ENCODE results near the gene PTGES2. TPM values are rescaled to one million over a fixed set of nuclear protein-coding genes. Genes with fewer than 3 reads are reported as not detected.

The PTGES2 gene
- total and polyA plus RNA-seq, 9 of the 15 experiments (the other 6 are each of a cell fraction or from before 2014, with no cell fraction given), result 2.4 to 196 (median 90.1) TPM

- TF ChIP-seq RBFOX2 (IDR thresholded peaks at IDR 0.05; ENCODE audit: low read depth, low read length) (peak; percentile 88), L3MBTL2 (IDR thresholded peaks at IDR 0.05) (peak; percentile 86), ZNF354B (CRISPR knock-in tag; IDR thresholded peaks at IDR 0.05) (no peak), MECOM (CRISPR knock-in tag; IDR thresholded peaks at IDR 0.05) (no peak), ZEB2 (IDR thresholded peaks at IDR 0.05) (no peak), ZNF280A (IDR thresholded peaks at IDR 0.05; ENCODE audit: low read depth, partially characterized antibody) (no peak), NFE2 (IDR thresholded peaks at IDR 0.05; ENCODE audit: low read depth) (peak; percentile 95), TAF1 (IDR thresholded peaks at IDR 0.05; ENCODE audit: control insufficient read depth, extremely low read depth, insufficient read depth, low read length, severe bottlenecking) (peak; percentile 46), NRF1 (conservative IDR thresholded peaks at IDR 0.05 in 1 of 2, IDR thresholded peaks at IDR 0.05 in 1 of 2) (no peak; a peak in 1 of 4 replicates), CHD7 (IDR thresholded peaks at IDR 0.05; ENCODE audit: low read depth, low read length) (no peak), CHCHD3 (CRISPR knock-in tag; IDR thresholded peaks at IDR 0.05) (no peak), ID3 (CRISPR knock-in tag; IDR thresholded peaks at IDR 0.05) (no peak), ID3 (tag; IDR thresholded peaks at IDR 0.05) (no peak), CBX5 (IDR thresholded peaks at IDR 0.05; ENCODE audit: borderline replicate concordance, low read depth) (no peak)
These were observed 684 bp upstream of the PTGES2 start (continued) for GRCh38 chr9:128127990-128128835.
